GM19023 (cell line): ENCODE data around the gene VPS35.

ENCODE experiments used
- ATAC-seq: cut with Tn5 transposase; IDR thresholded peaks from one replicate; pipeline ENCODE4 v1.9.1; 2021; ENCODE audit warnings: mild to moderate bottlenecking, moderate library complexity; ENCODE audit not compliant: unreplicated experiment

VPS35 gene

DNA sequence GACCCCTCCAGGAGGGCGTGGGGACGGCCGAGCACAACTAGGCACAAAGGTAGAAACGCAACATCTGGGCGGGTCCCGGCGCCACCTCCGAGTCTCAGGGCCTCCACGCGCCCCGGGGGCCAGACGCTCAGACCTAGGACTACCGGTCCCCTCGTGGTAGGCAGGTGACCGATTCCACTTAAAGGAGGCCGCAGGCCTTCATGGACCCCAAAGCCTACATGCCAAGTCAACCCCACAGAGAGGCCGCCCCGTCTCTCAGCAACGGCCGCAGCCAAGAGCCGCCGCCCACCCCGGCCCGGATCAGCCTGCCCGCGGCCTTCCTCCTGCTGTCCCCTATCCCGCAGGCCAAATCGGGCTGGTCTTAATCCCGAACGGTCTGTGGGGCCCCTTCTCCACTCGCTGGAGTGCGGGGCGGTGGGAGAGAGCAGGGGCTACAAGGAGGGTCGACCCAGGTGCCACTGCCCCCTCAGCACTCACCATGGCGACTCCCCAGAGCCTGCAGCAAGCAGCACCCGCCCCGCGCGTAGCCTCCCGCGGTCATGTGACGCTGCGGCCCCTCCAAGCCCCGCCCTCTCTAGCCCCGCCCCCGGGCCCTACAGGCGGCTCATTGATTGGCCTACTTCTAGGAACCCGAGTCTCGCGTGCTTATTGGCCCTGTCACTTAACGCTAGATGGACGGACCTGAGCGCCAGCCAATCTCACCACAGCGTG, at the start of gene VPS35:
TSS of gene VPS35 (minus strand) at position 525 of the 711 bp plus-strand sequence. CDS start at position 480, 45 bp downstream.
- ATAC-seq, result peak; percentile 83

DNA sequence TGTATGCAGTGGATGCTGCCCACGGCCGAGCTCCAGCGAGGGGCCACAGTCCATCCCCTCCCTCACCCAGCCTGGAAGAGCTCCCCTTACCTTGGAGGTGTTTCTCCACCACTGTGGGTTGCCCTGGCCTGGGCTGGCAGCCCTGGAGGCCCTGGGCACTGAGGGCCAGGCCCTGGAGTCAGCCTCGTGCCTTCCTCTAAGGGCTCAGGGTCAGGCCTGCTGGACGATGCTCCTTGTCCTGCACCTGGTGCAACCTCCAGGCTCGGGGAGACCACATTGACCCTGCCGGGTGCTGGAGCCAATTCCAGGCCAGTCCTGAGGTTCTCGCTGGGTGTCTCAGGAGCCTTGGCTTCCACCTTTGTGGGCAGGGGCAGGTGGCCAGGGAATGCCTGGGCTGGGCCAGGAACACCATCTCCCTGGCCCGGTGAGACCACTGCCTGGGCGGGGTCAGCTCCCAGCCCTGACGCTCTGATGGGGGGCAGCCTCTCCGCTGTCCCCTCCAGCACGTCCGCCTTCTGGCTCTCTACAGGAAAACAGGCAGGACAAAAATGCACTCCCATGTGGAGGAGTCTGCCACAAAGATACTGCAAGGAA, 48.7 kb upstream of the VPS35 start:
- no peak for ATAC-seq

DNA sequence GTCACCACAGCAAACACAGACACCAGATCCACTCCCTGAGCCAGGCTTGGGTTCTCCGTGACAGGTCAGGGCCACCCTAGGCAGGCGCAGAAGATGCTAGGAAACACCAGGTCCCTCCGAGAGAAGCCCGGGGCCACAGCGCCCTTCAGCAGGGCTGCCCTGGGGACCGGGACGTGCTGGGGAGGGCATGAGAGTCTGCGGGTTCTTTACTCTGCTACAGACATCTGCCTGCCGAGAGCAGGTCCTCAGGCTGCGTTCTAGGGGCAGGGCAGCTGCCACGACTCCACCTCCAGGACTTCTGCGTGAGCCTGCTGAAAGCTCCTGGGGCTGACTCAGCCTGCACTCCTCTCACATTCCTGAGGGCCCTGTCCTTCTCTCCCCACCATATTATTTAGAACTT, 47.7 kb upstream of the VPS35 start:
- ATAC-seq, result no peak

DNA sequence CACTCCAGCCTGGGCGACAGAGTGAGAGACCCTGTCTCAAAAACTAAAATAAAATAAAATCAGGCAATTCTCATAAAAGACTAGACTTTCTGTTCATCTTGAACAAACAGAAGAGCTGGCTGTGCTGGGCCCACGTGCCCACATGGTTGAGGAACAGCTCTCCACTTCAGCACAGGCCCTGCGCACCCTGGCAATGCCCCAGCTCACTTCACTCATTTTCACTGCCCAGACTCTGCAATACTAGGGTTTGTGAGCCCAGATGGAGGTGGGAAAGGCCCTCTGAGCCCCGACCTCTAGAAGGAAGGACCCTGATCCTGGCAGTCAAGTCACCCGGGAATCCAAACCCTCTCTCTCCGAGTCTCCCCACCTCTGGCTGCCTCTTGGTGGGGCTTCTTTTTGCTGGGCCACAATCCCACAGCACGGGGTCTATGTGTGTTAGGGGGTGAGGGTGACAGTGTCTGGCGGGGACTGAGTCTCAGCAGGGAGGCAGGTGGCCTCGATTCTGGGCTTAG, 44.4 kb upstream of the VPS35 start:
- ATAC-seq, result no peak

DNA sequence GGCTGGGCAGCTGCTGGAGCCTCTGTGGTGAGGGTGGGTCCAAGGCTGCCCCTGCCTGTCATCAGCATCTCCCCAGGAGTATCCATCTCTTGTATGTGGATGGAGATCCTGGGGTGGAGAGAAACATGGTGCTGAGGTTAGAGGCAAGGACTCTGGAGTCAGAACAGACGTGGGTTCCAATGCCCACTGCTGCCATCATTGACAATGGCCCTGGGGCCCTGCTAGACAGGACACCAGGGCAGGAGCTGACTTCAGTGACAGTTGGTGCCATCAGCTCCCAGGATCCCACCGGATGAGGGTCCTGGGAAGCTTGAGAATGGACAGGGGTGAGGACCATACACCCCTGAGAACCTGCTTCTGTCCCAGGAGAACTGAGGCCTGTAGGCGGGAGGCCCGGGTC, 43.6 kb upstream of the VPS35 start:
- ATAC-seq, result no peak

DNA sequence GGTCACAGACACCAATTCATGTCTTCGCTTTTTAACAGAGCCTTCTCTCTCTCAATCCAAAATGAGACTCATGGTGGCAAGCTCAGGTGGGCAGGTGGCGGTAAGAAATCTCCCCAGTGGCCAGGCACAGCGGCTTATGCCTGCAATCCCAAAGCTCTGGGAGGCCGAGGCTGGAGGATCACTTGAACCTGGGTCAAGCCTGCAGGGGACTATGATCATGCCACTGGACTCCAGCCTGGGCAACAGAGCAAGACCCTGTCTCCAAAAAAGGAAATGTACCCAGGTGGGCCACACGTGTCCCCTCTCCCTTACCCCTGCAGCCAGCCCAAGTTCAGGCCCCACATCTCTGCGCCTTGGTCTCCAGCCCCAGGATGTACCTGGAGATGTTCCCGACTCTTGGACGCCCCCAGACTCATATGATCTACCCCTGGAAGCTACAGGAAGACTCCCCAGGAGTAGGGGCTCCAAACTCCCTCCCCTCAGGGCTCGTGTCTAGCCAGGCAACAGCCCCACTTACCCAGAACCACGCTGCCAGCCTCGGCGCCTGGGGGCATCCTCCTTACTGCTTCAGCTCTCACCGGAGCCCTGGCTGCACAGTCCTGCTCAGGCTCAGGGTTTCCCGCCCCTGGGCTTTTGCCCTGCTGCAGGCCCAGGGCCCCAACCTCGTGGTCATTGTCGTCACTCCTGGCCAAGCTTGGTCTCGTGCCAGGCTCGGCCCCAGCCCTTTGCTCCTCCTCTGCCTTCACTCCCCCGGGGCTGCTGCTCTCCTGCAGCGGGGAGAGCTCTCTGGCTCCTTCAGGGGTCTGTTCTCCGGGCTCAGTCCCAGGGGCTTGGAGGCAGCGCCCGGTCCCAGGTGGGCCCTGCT, 42.9 kb upstream of the VPS35 start:
- no peak for ATAC-seq

DNA sequence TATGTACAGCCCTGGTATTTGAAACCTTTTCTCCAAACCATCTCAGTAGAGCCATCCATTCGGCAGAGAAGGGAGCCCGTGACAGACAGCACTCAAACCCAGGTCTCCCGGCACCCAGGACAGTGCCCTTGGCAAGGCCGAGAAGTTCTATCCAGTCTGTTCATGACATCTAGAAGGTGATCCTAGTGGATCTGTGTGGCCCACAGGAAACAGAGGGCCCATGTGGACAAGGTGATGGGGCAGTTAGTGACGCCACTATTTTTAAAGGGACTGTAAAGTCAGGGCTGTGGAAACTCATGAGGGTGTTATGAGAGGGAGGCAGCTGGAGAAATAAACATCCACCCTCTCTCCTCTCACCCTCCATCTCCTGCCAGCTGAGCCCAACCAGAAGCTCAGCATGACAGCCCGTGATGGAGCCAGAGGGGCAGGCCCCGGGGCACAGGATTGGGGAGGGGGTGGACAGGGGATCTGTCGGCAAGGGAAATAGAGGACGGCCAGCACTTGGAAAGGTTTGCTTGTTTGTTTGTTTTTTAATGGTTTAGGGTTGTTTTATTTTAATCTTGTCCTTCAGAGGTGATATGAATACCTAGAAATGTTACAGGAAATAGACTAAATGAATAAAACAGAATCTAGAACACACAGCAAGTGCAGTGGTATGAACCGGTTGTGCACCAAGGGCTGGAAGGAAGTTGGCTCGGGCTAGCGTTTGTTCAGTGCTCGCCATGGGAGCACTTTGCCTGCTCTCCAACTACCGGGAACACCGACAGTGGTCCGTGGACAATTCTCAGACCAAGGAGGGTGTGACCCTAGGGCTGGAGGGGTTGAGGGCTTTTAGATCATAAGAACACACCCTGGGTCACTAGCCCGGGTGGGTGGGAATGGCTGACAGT, 42.1 kb upstream of the VPS35 start:
- ATAC-seq, result no peak

DNA sequence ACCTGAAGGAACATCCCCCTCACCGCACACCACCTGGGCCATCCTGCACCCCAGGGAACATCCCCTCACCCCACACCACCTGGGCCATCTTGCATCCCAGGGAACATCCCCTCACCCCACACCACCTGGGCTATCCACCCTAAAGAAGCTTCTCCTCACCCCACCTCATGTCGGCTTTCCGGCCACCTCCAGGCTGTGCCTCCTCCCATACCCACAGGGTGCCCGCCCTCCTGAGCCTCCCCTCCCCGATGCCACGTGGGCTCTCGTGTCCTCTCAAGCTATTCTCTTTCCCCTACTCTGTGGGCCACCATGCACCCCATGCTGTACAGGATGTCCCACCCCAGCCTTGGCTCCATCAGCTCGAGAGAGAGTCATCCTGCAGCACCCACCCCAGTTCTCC, 41.1 kb upstream of the VPS35 start:
- no peak for ATAC-seq

DNA sequence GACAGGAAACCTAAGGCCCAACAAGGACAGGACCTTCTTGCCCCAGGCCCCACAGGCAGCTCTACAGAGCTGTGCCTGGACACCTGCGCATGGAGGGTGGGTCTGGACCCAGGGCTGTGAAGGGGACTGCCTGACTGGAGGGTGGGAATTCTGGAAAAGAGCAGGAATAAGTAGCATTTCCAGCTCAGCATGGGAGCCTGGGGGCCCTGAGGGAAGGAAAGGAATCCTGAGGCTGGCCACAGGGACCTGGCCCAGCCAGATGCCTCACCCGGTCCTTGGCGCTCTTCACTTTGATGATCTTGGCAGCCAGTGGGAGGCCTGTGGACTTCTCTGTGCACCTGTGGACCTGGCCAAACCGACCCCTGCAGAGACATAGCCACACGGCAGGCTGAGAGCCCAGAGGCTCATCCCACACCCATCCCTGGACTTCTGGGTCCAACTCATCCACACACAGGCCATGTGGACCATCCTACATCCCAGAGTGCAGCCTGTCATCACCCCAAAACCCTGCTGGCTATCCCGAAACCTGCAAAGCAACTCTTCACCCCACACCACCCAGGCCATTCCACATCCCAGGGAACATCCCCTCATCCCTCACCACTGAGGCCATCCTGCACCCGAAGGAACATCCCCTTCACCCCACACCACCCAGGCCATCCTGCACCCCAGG, 40.5 kb upstream of the VPS35 start:
- no peak for ATAC-seq

DNA sequence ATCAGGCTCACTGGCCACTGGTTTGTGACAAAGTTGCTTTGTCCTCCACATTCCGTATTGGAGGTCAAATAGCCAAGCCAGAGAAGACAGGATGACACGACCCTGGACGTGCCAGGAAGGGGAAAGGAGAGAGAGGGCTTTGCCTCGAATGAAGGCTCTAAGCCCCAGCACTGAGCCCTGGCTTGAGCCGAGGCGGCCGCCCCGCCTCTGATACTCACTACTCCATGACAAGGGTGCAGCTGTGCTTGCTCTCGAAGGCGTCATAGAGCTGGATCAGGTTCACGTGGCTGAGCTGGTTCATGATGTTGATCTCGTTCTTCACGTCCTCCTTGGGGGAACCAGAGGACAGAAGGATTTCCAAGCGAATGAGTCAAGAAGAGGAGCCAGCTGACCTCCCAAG, 39.8 kb upstream of the VPS35 start:
- no peak for ATAC-seq

DNA sequence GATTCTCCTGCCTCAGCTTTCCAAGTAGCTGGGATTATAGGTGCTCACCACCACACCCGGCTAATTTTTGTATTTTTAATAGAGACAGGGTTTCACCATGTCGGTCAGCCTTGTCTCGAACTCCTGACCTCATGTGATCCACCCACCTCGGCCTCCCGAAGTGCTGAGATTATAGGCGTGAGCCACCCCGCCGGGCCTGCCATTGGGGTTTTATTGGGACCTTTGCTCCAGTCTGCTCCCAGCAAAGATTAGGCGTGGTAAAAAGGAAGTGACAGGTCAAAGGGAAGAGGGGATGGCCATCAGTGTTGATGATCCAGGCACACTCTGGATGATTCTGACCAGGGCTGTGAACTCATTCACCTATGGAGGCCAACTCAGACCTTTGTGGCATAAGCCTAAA, 38.7 kb upstream of the VPS35 start:
- ATAC-seq, result no peak

DNA sequence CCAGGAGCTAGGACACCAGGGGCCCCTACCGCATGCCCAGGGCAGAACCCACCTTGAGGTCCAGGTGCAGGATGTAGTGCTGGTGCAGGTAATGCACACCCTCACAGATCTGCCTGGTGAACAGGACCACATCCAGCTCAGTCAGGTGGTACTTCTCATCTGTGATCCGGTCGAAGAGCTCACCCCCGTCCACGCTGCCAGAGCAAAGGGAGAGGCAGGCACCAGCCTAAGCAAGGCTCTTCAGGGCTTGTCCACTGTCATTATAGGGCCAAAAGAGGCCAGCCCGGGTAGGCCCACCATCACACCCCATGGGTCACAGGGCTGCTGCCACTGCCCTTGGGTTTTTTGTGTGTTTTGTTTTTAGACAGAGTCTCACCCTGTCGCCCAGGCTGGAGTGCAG, 38.2 kb upstream of the VPS35 start:
- ATAC-seq, result no peak

DNA sequence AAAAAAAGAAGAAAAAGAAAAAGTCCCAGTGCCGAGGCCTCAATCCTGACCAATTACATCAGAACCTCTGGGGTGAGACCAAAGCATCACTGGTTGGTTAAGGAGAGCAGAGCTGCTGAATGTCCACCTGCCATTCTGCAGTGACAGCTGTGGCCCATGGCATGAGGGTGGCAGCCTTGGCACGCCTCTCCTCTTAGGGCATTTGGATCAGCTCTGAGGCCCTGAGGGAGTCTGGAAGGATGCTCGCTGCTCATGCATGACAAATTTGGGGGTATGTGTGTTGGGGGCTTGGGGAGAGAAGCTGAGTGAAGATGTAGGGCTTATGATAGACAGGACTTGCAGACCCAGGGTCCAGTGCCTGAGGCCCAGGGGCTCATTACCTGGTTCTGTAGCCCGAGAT, 32.9 kb upstream of the VPS35 start:
- no peak for ATAC-seq

DNA sequence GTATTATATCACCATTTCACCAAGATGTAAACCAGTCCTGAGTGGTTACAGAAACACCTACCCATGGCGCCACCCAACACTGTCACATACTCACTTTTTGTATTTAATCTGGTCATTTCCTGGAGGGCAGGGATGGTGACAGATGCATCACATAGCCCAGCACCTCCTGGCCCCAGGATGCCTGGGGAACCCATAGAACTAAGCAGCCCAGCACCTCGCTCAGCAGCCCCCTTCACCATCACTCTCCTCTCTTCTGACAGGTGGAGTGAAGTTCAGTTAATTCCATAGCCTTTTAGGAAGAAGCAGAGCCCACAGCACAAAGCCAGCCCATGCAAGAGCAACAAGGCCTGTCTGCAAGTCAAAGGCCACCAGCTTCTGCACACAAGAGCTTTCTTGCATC, 31.6 kb upstream of the VPS35 start:
- ATAC-seq, result no peak

DNA sequence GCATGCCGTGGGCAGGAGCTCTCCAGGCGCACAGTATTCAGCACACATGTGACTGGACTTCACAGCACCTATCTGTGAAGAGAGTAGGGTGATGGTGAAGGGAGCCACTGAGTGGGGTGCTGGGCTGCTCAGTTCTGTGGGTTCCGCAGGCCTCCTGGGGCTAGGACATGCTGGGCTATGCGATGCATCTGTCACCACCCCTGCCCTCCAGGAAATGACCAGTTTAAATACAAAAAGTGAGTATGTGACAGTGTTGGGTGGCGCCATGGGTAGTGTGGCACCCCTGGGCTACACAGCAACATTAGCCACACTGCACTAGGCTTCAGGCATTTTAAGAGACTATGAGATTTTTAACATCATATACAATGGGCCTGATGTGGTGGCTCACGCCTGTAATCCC, 30.6 kb upstream of the VPS35 start:
- no peak for ATAC-seq

DNA sequence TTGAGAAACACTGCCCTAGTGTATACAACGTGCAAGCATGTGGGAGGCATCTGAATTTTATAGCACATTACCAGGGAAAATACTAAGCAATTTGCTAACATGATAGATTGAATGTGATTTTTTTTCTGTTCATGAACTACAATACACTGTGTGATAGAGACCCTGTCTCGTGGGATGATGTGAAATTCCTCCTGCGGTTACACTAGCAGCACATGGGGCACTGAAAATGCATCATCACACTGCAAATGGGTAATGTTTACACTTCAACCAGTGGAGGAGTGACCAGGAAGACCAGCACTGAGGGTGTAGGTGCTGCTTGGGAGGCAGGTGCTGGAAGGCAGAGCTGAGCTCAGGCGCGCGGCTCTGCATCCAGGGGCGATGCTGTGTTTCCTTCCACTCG, 29.2 kb upstream of the VPS35 start:
- no peak for ATAC-seq

DNA sequence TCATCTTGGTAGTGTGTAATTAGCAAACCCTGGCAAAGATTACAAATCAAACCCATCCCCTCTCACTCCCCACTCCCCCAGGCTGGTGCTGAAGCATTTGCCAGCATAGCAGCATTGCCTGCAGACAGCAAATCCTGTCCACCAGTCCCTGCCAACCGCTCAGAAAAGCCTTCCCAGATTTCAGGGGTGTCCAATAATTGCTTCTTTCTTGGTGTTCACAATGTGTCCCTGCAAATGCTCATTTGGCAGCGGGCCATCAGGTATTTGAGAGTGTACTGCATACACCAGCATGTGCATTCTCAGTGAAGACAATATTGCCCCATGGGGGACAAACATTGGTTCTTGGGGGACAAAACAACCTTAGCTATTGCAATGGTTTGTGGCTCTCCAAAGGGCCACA, 28.7 kb upstream of the VPS35 start:
- ATAC-seq, result no peak

DNA sequence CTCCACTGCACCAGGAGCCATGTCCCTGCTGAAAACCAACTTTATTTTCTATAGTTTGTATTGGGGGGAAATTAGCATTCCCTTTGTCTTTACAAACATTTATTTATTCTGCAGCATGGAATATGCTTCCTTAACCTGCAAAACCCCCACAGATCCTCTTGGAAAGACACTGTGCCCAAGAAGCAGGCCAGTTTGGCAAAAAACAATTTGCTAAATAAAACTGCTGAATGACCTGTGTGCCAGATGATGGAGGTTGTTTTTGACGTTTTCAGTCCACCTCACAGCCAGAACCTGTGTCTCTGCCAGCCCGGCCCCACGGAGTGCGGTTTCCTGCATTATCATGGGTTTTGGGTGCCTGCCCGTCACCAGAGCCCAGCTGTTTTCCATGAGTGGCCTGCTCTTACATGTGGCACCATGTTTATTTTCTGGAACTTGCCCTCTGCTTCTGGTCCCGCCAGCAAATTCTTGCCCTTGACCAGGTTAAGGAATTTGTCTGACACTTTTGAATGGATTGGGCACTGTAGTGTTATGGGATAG, 26.9 kb upstream of the VPS35 start:
- ATAC-seq, result no peak

DNA sequence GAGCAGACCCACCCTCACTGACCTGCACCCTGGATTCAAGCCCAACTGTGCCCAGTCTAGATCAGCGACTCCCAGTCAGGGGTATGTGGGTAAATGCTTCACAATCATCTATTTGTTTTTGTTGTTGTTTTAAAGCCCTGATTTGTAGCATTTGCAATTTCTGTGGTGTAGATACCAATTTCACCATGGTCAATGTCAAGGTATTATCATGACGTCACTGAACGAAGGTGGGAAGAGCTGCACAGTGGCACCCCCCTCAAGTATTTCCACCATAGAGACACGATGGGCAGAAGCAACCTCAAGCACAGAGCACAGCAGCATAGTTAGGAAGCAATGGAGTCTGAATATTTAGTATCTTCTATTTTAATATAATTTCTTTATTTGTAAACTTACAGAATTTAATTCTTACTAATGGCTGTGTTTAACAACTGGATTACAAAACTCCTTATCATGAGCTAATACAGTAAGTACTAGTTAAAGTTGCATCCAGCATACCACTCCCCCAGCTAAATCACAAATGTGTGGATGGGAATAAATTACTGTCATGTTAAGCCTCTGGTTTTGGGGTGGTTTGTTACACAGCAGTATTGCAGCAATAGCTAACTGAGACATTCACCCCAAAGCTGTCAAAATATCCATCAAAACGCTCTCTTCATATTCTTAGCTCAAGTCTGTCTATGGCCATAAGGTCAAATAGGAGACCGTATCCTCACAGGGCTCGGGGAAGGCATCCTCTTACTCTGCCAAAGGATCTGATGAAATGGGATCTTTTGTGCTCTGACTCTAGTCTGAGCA, 26.0 kb upstream of the VPS35 start:
- no peak for ATAC-seq
